Activated naive CD4-positive, alpha-beta T cell treated with anti-CD3 and anti-CD28 coated beads, Interleukin-2, amount 10 ng/mL, durations not matched to agents 7 days and 5 days (primary cell): ENCODE results near the gene CC2D2B.

Experiments used
- CTCF ChIA-PET: fragments of 350-600 bp; sonication (Branson Sonifier 250); formaldehyde crosslinking; loops from one replicate; lab custom pipeline; 2021; ENCODE audit warnings: antibody characterized with exemption; lab: Charles Lee
- DNase-seq: peaks from one replicate; pipeline ENCODE4 v3.0.0-alpha.2; 2020
- H3K27ac Mint-ChIP-seq: one replicate; pipeline ENCODE4 v1.8.0; 2021; ENCODE audit warnings: mild to moderate bottlenecking, moderate library complexity, mixed read lengths
- H3K27me3 Mint-ChIP-seq: one replicate; pipeline ENCODE4 v1.8.0; 2021; ENCODE audit warnings: mild to moderate bottlenecking, mixed read lengths
- H3K36me3 Mint-ChIP-seq: one replicate; pipeline ENCODE4 v1.8.0; 2021; ENCODE audit warnings: mixed read lengths
- H3K4me1 Mint-ChIP-seq: one replicate; pipeline ENCODE4 v1.8.0; 2021; ENCODE audit warnings: mixed read lengths
- H3K4me3 Mint-ChIP-seq: one replicate; pipeline ENCODE4 v1.8.0; 2021; ENCODE audit warnings: mild to moderate bottlenecking, moderate library complexity, mixed read lengths
- H3K9me3 Mint-ChIP-seq: one replicate; pipeline ENCODE4 v1.8.0; 2021; ENCODE audit warnings: mixed read lengths

The CC2D2B gene, protein sequence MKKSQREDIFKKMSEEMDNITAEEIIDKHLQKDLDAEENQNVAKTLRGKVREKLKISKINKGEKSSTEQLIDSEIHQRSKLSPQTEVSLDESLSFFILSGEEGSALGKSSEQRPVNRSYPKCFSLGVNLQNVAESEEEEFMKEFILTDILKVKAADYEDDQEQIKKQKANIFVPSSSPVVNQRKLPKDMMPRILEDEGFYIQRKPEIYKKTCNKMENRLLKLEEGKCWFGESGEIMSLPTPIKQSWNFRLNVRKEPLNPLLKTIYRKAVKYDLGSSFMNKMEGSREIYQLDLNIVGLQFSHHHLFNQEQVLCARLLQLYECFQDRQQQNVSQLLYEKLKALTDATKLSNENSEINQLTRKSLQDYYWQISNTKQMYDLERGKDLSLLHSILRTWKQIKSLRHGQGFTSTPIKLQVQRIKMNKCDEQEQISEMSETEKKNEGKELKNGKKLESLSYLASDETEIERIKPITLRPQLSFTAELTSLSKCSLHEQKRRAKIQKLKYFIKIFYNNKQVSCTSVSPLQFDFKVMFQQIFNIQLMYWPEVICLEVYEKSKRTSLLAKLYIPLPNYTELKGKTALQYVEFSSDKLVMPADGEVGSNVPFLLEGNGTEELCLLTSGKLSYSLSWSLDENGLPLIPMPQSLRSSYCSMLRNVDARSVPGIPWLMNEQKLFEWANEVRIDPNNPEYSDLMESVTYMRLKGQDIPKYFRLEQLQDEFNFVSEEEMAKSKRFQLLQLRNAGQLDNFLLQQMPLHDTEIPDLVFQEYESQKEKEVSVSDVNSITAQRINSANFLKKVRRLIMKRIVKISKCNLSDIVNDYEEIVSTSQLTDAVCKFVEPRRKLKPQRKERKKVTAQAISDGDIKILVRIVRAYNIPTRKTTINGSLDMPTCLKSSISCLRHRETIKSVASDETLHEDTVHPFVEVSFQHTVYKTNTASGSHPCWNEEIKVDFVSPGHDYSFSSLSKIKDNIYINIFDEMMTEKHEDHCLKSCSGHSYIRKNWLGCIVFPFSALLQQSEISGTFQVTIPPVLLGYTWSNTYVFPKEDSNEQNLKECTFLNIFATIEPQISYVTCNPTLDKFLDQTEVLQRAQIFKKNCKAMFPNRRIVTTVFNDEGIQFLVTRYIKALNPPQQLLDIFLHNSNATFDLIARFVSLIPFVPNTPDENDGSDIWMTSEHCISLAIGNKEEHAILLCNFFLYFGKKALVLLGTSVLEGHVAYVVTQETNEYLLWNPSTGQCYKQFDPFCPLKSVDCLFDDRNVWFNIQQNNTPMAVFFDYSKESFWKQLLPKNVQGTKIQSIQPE (N-terminal part only)

DNA sequence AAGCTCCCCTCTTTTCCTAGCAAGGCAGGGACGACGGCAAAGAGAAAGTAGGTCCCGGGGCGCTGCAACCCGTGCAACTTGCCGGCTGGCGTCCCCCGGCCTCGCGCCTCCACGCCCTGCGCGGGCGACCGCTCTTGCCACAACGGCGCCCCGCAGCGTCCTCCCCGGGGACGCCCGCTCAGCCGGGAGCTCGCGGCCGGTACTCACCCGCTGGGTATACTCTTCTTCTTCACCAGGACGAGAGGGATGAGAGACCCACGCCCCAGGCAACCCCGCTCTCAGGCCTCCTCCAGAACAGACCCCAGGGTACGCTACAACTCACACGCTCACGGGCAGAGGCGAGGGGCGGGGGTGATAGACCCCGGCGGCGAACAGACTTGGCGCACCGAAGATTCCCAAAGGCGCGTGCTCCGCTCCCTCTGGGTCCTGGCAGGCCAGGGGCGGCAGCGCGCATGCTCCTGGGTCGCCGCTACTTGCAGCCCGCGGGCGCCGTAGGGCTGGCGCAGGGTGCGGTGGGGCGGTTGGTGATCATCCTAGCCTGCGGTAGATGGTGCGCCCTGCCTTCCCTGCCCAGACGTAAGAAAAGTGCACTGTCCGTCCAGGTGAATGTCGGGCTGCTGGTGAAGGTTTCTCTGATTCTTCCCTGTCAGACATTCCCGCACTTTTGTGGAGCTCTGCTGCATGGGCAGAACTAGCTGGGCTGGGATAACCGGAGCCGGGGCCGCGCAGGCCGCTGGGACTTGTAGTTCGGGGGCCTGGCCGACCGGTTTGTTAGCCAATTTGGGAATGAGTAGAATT, at the start of gene CC2D2B:
Gene CC2D2B (plus strand): TSS at position 520 of the 798 bp plus-strand sequence. CDS start 3,349 bp downstream, outside the sequence.
- peak; percentile 74 for DNase-seq
- Mint-ChIP-seq H3K27me3 (no peaks in the 10 kb centered on the region), H3K27ac (peak within 1 kb of the TSS; percentile 89), H3K36me3 (peaks cover 4% of the 10 kb centered on the region), H3K9me3 (no peaks in the 10 kb centered on the region), H3K4me1 (peaks cover 16% of the 10 kb centered on the region), H3K4me3 (peak within 1 kb of the TSS; percentile 82)
- CTCF ChIA-PET: interaction anchor here (0.8 to 1.4 kb wide), 5 partner anchors 9 to 222 kb away, joined by 3 to 6 read pairs (median 3); partner anchors contain the start of genes TCTN3 and ZNF518A

DNA sequence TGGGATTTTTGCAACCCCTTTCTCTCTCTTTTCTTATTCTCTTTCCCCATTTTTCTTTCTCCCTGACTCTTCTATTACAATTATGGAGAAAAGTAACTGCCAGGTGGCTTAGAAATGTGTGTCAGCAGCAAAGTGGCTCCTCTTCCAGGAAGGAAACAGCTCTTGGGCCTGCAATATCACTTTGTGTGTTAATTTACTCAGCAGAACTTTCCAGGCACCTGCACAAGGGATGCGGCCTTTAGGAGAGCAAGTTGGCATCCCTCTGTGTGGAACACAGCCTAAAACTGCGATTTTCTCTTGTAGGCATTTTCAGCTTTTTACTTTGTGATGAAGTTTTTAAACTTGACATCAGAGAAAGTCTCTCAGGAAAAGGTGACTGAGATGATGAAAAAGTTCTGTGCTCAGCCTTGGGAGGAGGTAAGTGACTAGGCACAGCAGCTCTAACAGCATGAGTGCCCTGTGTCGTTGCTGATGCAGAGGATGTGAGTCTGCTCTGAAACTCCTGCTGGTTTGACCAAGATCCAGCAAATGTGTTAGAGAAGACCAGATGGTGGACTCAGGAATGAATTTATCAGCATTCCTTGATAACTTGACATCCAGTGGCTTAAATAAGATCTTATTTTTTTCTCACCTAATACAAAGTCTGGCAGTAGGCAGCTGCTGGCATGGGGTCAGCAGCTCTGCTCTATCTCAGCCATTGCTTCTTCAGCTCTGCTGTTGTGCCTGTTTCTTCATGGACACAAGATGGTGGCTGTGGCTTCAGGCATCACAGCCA, 47.4 kb upstream of the CC2D2B start:
- no peaks in the 10 kb centered on the region for H3K27me3 Mint-ChIP-seq
- H3K4me1 Mint-ChIP-seq: peaks cover 4% of the 10 kb centered on the region
- no peak overlapping the region for H3K27ac Mint-ChIP-seq
- no peaks in the 10 kb centered on the region for H3K9me3 Mint-ChIP-seq
- H3K4me3 Mint-ChIP-seq: no peak overlapping the region
- no peak for DNase-seq
- H3K36me3 Mint-ChIP-seq: no peaks in the 10 kb centered on the region
- CTCF ChIA-PET: interaction anchor here (1.8 kb wide), 1 partner anchor 167 kb away, joined by 6 read pairs; the partner anchor contains the start of gene TCTN3

DNA sequence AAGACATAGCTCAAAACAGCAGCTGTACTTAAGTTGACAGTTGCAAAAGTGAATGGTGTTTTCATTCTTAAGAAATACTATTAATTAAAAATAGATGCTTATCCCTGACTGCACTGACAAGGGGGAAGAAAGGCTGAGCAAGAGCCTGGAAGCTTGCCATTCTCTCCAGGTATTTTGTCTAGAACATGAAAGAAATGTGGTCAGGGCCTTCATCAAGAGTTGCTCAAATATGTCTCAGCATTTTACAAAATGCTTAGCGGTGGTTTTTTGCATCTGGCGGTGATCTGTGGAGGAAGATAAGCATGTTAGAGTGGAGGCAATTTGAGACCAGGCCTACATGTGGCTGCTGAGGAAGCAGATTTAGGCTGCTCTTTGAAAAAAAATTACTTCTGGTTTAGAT, 46.4 kb upstream of the CC2D2B start:
- Mint-ChIP-seq H3K4me3 (no peak overlapping the region), H3K27ac (no peak overlapping the region), H3K36me3 (no peaks in the 10 kb centered on the region), H3K9me3 (no peaks in the 10 kb centered on the region), H3K4me1 (peaks cover 4% of the 10 kb centered on the region), H3K27me3 (no peaks in the 10 kb centered on the region)
- CTCF ChIA-PET: interaction anchor here (0.7 to 1.8 kb wide), 2 partner anchors 168 to 196 kb away, joined by 3 to 6 read pairs; partner anchors contain the start of gene TCTN3
- no peak for DNase-seq

DNA sequence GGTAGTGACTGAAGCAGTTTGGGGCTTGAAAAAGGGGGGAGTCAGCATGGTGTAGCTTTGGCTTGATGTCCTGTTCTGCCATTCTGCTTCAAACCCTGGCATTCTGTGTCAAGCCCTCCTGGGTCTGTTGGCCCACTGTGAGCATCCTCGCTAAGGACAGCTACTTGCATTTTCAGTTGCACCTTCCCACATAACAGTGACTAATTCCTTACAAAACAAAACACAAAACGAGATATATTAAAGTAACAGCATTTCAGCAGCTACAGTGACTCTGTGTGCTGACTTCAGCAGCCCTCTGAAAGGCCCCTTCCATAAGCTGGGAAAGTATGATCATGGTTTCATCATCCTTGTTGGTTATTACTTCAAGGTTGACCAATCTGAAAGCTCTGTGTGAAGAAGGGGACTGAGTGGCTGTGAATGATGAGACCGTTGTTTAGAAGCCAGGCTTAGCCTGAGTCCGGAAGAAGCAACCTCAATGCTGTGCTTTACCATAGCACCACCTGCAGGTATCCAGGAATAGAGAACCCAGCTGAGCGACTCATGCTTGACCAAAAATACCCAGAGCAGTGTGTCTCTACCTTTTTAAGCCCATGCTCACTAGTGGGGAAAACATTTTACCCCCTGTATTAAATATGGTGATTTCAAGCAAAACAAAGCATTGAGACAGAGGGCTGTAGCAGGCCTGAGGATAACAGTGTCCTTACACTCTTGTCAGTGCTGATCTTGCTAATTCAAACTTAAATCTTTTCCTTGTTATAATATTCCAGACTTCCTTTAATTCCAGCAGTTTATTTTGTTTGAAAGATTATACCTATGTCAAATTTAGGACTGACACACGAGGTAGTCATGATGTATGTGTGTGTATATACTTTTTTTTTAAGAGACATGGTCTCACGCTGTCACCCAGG, 42.6 kb upstream of the CC2D2B start:
- Mint-ChIP-seq H3K27me3 (no peaks in the 10 kb centered on the region), H3K4me3 (no peak overlapping the region), H3K4me1 (peaks cover 11% of the 10 kb centered on the region), H3K9me3 (no peaks in the 10 kb centered on the region), H3K36me3 (no peaks in the 10 kb centered on the region), H3K27ac (no peak overlapping the region)
- peak; percentile 53 for DNase-seq
- CTCF ChIA-PET: interaction anchor here (1.1 to 5.2 kb wide), 10 partner anchors 16 to 434 kb away, joined by 3 to 80 read pairs (median 5); partner anchors contain the start of gene TCTN3

DNA sequence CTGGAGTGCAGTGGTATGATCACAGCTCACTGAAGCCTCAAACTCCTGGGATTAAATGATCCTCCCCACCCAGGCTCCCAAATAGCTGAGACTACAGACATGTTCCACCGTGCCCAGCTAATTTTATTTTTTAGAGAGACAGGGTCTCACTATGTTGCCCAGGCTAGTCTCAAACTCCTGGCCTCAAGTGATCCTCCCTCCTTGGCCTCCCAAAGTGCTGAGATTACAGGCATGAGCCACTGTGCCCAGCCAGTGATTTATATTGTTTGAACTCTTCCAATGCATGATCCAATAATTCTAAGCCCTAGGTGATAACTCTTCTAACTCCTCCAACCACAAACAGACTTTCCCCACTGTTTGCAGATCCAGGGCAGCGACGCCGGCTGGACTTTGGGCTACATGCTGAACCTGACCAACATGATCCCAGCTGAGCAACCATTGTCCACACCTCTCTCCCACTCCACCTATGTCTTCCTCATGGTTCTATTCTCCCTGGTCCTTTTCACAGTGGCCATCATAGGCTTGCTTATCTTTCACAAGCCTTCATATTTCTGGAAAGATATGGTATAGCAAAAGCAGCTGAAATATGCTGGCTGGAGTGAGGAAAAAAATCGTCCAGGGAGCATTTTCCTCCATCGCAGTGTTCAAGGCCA, 41.8 kb upstream of the CC2D2B start:
- CTCF ChIA-PET: interaction anchor here (1.1 to 5.2 kb wide), 10 partner anchors 17 to 435 kb away, joined by 3 to 80 read pairs (median 5); partner anchors contain the start of gene TCTN3
- H3K4me3 Mint-ChIP-seq: no peak overlapping the region
- no peaks in the 10 kb centered on the region for H3K9me3 Mint-ChIP-seq
- H3K4me1 Mint-ChIP-seq: peaks cover 11% of the 10 kb centered on the region
- H3K27ac Mint-ChIP-seq: no peak overlapping the region
- H3K36me3 Mint-ChIP-seq: peaks cover 2% of the 10 kb centered on the region
- no peak for DNase-seq
- no peaks in the 10 kb centered on the region for H3K27me3 Mint-ChIP-seq

DNA sequence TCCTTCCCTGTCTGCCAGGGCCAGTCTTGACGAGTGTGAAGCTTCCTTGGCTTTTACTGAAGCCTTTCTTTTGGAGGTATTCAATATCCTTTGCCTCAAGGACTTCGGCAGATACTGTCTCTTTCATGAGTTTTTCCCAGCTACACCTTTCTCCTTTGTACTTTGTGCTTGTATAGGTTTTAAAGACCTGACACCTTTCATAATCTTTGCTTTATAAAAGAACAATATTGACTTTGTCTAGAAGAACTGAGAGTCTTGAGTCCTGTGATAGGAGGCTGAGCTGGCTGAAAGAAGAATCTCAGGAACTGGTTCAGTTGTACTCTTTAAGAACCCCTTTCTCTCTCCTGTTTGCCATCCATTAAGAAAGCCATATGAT, 41.3 kb upstream of the CC2D2B start:
- Mint-ChIP-seq H3K4me3 (no peak overlapping the region), H3K27ac (no peak overlapping the region), H3K9me3 (no peaks in the 10 kb centered on the region), H3K27me3 (no peaks in the 10 kb centered on the region), H3K36me3 (peaks cover 2% of the 10 kb centered on the region), H3K4me1 (peaks cover 11% of the 10 kb centered on the region)
- no peak for DNase-seq
- CTCF ChIA-PET: interaction anchor here (3.8 to 5.2 kb wide), 2 partner anchors 23 to 172 kb away, joined by 57 to 80 read pairs; partner anchors contain the start of gene TCTN3

DNA sequence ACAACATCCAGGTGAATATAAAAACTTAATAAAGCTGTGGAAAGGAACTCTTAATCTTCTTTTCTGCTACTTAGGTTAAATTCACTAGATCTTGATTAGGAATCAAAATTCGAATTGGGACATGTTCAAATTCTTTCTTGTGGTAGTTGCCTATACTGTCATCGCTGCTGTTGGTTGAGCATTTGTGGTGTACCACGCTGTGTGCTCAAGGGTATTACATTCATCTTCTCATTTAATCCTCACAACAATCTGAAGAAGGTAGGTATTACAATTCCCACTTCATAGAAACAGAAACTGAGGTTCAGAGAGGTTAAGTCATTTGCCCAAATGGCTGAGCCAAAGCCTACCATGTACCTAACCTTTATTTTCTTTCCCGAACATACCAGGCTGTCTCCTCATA, 39.9 kb upstream of the CC2D2B start:
- no peaks in the 10 kb centered on the region for H3K27me3 Mint-ChIP-seq
- CTCF ChIA-PET: interaction anchor here (0.7 to 5.2 kb wide), 3 partner anchors 28 to 174 kb away, joined by 3 to 80 read pairs (median 3); partner anchors contain the start of gene TCTN3
- peaks cover 11% of the 10 kb centered on the region for H3K4me1 Mint-ChIP-seq
- H3K27ac Mint-ChIP-seq: no peak overlapping the region
- no peak for DNase-seq
- H3K4me3 Mint-ChIP-seq: no peak overlapping the region
- peaks cover 2% of the 10 kb centered on the region for H3K36me3 Mint-ChIP-seq
- H3K9me3 Mint-ChIP-seq: no peaks in the 10 kb centered on the region

DNA sequence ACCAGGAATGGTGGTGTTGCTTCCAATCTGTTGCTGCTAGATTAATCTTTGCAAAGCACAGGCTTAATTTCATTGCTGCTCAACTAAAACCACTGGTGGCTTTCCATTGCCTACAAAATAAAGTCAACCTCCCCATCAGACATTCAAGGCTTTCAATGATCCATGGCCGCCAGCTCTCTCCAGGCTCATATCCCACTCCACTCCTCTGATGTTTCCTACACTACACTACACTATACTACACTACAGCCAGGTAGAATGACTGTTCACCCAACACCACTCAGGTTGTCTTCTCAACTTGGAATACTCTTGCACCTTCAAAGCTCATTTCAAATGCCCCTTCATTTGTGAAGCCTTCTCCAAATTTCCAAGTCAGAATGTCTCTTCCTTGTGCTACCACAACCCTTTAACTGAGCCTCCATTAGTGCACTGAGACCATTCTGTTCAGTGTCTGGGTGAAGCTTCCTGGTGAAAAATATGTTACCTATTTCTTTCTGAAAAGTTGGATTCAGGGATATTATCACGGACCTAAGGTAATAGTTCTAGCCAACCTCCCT, 35.5 kb upstream of the CC2D2B start:
- peaks cover 24% of the 10 kb centered on the region for H3K36me3 Mint-ChIP-seq
- CTCF ChIA-PET: interaction anchor here (3.9 kb wide), 1 partner anchor 178 kb away, joined by 18 read pairs; the partner anchor contains the start of gene TCTN3
- H3K9me3 Mint-ChIP-seq: peaks cover 6% of the 10 kb centered on the region
- peaks cover 7% of the 10 kb centered on the region for H3K4me1 Mint-ChIP-seq
- H3K27me3 Mint-ChIP-seq: no peaks in the 10 kb centered on the region
- DNase-seq: no peak
- H3K27ac Mint-ChIP-seq: no peak overlapping the region
- no peak overlapping the region for H3K4me3 Mint-ChIP-seq

DNA sequence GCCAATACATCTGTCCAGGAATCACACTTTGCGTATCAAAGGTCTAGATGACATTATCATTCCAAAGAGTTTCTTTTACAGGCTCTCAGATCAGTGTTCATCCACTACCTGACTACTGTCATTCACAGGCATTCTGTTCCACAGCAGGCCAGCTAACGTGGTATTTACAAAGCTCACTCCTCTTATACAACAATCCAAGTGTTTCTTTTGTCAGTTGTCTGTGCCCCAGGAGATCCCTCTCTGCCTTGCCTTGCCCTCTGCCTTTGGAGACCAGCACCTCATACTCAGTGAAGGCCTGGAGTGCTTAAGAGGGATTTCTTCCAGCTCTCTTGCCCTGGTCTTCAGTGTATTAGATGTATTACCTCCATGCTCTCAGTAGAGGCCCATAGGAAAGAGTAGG, 34.6 kb upstream of the CC2D2B start:
- H3K9me3 Mint-ChIP-seq: peaks cover 6% of the 10 kb centered on the region
- peaks cover under 1% of the 10 kb centered on the region for H3K4me1 Mint-ChIP-seq
- H3K27me3 Mint-ChIP-seq: no peaks in the 10 kb centered on the region
- no peak overlapping the region for H3K27ac Mint-ChIP-seq
- CTCF ChIA-PET: interaction anchor here (0.6 to 3.9 kb wide), 2 partner anchors 179 to 732 kb away, joined by 4 to 18 read pairs; partner anchors contain the start of gene TCTN3
- H3K36me3 Mint-ChIP-seq: peaks cover 24% of the 10 kb centered on the region
- H3K4me3 Mint-ChIP-seq: no peak overlapping the region
- no peak for DNase-seq

DNA sequence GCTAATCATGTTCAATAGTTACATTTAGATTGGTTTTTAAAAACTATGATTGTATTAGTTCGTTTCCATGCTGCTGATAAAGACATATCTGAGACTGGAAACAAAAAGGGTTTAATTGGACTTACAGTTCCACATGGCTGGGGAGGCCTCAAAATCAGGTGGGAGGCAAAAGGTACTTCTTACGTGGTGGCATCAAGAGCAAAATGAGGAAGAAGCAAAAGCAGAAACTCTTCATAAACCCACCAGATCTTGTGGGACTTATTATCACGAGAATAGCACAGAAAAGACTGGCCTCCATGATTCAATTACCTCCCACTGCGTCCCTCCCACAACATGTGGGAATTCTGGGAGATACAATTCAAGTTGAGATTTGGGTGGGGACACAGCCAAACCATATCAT, 34.1 kb upstream of the CC2D2B start:
- H3K4me3 Mint-ChIP-seq: no peak overlapping the region
- H3K4me1 Mint-ChIP-seq: no peaks in the 10 kb centered on the region
- peaks cover 24% of the 10 kb centered on the region for H3K36me3 Mint-ChIP-seq
- H3K9me3 Mint-ChIP-seq: peaks cover 6% of the 10 kb centered on the region
- CTCF ChIA-PET: interaction anchor here (0.6 to 1.7 kb wide), 2 partner anchors 180 to 733 kb away, joined by 4 to 6 read pairs; partner anchors contain the start of gene TCTN3
- no peaks in the 10 kb centered on the region for H3K27me3 Mint-ChIP-seq
- no peak overlapping the region for H3K27ac Mint-ChIP-seq
- DNase-seq: no peak
